Esophagus muscularis mucosa (tissue), 4 donors: ENCODE results near the gene CYTH1.

Experiments
- CTCF ChIP-seq, 3 experiments: fragments of 200-600 bp in 2 of 3; fragments of 450-650 bp in 1 of 3; sonication (generic) in 2 of 3; IDR thresholded peaks; one replicate each; pipeline ENCODE4 v1.5.1; 2017 to 2019; ENCODE audit warnings: antibody characterized with exemption in 3 of 3, mild to moderate bottlenecking in 2 of 3, moderate library complexity in 1 of 3
- EP300 ChIP-seq: sonication (generic); formaldehyde crosslinking; IDR thresholded peaks from one replicate; pipeline ENCODE4 v1.6.1; 2017; ENCODE audit warnings: antibody characterized with exemption
- POLR2A ChIP-seq: fragments of 450-650 bp; IDR thresholded peaks from one replicate; pipeline ENCODE4 v1.6.1; 2017; ENCODE audit warnings: antibody characterized with exemption, moderate library complexity, mild to moderate bottlenecking, low read depth
- POLR2AphosphoS5 ChIP-seq, 2 donors: sonication (generic); formaldehyde crosslinking; IDR thresholded peaks; one replicate each; pipeline ENCODE4 v1.6.1; 2017; ENCODE audit warnings: antibody characterized with exemption in 2 of 2

- TF ChIP-seq CTCF (IDR thresholded peaks at IDR 0.05) (no peak), POLR2AphosphoS5 (IDR thresholded peaks at IDR 0.05) (no peak), POLR2A (no peak), EP300 (no peak)
These were observed 3.1 kb upstream of the CYTH1 start for GRCh38 chr17:78785011-78785662.
